HL-60/S4 treated with retinoic acid at 250 ng/mL for 4 days and 3 days (cell line): ENCODE measurements around the gene VEGFD.

ENCODE experiments used
- in situ Hi-C: fragments of 300-500 bp; cut with MboI; formaldehyde crosslinking; loops from 2 replicates; pipeline ENCODE4 v1.7.0; 2022; ENCODE audit warnings: low sequenced_read_pairs

The VEGFD gene, protein sequence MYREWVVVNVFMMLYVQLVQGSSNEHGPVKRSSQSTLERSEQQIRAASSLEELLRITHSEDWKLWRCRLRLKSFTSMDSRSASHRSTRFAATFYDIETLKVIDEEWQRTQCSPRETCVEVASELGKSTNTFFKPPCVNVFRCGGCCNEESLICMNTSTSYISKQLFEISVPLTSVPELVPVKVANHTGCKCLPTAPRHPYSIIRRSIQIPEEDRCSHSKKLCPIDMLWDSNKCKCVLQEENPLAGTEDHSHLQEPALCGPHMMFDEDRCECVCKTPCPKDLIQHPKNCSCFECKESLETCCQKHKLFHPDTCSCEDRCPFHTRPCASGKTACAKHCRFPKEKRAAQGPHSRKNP

DNA sequence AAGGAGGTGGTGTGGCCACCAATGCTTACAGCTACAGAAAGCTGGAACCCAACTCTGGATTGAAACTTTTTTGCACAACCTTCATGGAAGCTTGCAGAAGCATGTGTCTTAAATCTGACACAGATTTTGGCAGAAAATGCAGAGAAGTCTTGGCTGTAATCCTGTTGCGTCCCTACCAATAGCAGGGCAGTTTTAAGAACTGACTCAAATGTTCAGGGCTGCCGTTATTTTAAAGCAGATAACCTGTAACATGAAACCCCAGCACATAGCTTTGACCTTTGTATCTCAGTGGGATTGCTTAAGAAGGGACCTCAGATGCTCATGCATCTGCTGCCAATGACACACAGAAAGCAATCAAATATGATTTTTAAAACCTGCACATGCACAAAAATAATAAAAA, at the start of gene VEGFD:
Gene VEGFD, minus strand, starts transcription at position 110 of the 400 bp plus-strand sequence. CDS start 467 bp downstream, outside the sequence.
- in situ Hi-C loops = no loop called here

DNA sequence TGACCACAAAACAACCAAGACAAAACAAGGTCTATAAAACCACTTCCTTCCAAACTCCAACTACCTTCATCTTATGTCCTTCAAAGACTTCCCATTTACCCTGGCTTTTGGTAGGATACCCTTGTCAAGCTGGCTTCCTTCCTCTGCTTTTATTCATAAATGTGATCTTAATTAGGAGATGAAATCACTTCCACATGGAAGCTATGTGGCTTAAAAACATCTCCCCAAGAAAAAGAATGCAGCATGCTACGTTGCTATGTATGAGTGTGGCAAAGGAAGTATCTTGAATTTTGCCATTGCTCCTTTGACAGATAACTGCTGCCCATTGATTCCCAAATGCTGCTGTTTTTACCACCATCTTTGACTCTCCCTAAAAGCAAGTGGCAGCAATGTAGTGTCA, 46.4 kb upstream of the VEGFD start:
- in situ Hi-C loops = no loop called here

DNA sequence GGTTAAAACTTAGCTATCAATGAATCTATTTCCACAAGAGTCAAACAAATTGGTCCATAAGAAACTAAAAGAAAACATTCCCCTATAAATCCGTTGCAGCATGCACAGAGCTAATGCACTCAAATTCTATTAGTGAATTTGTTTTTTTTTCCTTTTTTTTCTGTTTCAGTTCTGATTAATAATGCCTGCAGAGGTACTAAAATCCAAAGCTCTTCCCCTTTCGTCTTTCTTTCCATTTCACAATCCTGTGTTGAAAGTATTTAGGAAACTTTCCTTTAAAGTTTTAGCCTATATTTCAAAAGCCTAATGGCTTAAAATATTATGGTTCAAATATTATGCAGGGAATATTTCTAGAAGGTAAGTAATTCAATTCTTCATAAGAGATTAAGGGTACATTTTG, 45.9 kb upstream of the VEGFD start:
- in situ Hi-C loops = no loop called here

DNA sequence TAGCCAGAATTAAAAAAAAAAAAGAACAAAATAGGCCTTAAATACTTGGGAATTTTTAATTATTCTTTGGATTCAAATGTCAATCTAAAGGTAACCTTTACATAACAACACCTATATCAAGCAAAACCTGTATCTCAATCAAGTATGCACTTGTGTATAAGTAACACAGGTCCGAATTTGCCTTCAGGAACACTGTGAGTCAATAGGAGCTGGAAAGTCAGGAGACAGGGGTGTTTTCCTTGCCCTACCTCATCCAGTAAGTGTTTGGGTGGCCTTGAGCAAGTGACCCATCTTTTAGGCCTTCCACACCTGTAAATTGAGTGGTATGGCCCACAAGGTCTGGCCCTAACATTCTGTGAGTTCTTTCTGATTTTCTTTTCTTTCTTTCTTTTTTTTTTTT, 40.8 kb upstream of the VEGFD start:
- in situ Hi-C loops = no loop called here

DNA sequence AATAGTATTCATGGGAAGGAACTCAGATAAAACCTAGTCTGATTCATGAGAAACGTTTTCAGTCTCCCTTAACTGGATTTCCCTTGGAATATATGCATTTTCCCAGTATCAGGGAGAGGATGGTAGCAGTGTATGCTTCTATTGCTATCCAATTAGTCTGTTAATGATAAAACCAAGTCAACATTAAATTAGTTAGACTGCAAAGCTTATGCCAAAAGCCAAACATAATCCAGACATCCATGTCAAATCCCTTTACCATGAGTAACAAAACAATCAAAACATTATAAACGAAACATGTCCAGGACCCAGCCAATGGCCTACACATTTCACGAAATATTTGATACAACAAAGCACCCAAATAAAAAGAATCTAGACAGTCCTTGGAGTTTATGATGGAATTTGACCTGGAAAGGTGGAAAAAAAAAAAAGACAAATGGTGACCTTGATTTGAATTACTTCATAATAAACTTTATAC, 34.5 kb upstream of the VEGFD start:
- in situ Hi-C loops = no loop called here

DNA sequence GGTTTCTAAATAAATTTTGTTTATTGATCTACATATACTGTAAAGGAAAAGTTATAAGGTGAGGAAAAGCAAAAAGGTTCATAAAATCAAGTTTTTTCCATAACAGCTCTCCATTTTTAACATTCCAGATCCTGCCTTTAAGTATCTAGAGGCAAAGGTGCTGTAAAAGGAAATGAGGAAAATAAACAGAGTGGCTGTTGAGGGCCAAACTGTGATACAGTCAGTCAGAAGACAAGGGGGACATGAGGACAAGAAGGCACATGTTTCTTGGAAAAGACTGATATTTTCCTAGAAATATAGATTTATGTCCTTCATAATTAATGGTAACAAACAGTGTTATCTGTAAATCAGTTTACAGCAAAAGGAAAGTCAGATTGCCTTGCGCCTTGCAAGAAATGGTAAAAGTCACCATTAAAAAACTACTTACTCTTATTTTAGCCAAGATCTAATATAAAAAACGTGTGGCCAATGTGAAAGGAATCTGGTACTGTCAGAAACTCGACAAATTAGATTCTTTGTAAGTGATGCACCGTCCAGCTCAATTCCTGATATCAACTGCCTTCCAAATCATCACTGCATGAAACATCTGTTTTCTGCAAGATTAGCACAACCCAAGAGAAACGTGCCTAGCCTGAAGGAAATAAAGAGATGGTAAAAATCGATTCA, 34.0 kb upstream of the VEGFD start:
- in situ Hi-C loops = no loop called here

DNA sequence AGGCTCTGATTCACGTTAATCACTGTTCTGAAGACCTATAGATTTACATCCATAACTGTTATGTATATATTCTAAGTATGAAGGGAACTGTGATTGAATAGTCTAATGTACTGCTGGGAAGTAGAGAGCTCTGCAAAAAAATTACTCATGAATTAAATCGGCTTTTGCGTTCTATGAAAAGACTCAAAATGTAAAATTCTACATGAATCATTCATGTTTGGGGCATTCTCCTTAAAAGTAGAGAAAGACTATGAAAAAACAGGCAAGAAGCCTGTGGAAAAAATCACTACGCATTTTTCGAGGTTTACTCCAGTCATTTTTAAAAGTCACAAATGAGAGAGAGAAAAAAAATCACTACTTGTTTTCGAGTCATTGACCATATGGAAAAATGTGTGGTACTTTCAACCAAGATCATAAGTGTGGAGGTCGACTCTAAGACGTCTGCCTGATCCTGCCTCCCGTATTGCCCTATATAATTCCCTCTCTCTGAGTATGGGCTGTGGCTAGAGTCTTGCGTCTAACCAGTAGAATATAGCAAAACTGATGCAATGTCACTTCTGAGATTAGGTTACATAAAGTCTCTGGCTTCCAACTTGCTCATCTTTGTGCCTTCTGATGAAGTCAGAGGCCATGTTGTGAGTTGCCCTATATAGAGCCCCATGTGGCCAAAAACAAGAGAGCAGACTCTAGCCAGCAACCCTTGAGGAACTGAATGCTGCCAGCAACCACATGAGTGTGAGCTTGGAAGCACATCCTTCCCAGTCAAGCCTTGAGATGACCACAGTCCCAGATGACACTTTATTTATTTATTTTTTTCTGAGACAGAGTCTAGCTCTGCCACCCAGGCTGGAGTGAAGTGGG, 32.1 kb upstream of the VEGFD start:
- in situ Hi-C loops = no loop called here

DNA sequence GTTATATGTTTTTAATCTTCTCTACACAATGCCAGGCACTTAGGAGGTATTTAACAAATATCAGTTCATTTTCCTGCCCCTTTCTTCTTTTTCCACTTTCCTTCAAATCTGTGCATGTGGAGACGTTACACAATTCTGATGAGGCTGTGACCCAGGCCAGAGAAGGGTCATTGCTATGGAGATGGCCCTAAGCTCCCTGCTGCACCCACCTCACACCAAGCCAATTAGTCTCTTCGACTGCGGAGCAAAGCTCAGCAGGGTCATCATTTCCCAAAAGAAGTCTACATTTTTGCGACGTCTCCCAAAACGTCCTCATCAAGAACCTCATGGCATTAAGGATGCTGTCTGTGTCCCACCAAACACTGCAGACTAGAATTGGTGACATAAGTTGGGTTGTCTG, 28.9 kb upstream of the VEGFD start:
- in situ Hi-C loops = no loop called here

DNA sequence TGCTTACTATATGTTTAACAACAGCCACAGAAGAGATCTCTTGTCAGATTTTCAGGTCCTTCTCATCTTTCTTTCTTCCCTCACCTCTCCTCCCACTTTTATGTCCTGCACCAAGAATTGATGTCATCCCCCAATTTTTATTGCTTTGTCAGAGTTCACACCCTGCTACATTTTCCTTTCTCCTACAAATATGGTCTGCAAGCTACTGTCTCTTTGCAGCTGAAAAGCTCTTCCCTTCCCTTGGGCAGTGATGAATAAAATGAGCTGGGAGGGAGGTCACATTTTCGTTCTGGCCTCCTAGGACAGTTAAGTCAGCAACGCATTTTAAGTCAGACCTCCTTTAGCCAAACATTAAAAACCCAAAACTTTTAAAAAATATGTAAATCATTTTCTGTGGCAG, 26.7 kb upstream of the VEGFD start:
- in situ Hi-C loops = no loop called here

DNA sequence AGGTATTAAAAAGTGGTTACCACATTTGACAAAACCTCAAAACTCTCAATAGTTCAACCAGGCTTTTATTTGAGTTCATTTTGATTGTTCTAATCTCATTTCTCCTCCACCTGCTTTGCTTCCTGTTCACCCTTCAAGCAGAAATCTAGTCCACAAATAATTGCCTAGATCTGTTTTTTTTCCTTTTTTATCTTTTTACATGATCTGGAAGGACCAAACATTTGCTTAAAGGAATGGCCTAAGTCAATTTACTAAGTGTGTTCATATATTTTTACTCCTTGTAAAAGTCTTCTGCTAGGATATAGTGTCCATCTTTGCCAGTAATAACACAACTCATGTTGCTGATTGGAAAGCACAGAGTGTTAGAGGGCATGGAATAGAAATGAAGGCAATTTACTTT, 26.2 kb upstream of the VEGFD start:
- in situ Hi-C loops = no loop called here

DNA sequence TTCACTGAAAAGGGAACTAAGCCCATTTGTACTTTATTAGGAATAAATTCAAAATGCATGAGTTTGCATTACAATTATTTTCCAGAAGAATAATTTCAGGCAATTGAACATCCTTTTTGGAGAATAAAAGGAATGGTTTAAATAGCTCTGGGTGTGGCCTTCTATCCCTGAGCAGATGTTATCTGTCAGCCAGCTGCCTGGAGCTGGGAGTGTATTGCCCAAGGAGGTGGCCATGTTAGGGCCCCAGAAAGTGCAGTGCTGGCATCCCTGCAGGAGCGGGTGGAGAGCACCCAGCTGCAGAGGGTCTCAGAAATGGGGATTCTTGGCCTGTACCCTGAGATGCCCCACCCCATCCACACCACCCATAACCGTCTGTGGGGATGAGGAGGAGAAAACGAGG, 21.6 kb upstream of the VEGFD start:
- in situ Hi-C loops = no loop called here

DNA sequence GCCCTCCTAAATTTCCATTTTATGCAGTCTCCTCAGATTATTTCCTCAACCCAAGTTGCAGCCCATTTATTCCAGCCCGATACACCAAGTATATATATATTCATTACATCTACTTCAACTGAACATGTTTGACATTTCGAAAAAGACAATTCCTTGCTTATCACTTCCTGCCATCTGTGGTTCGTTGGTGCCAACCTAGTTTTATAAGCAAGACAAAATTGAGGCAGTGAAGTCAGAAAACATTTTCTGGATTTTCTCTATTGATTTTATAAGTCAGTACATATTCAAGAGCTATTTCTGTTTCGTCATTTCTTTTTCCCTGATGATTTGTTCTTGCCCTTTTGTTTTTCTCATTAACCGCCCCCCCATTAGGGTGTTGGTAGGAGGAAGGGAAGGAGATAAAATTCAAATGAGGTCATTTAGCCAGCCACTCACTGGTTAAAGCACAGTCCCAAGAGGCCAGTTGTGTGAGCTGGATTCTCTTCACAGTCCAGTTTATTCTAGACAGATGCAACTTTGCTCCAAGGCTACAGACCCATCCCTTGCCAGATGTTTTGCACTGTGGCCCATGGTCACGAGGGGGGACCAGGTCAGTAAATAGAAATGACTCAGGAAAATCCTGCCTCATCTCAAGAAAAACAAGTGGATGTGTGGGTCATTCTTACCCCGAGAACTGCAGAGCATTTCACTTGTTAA, 20.3 kb upstream of the VEGFD start:
- in situ Hi-C loops = no loop called here

DNA sequence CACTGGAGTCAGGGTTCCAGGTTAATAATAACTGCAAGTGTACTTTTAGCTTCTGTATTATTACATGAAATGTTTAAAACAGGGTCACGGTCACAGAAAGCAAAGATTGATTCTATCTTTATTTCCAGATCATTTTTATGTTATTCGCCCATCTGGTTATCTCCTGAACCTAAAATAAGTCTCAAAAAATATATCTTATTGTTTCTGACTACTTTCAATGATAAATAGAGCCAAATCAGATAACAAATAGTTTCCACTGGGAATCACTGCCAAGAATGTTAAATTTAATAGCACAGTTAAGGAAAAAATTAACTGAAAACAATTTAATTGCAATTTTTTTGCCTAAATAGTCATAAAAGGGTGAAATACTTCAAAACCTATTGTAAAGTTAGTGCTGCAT, 17.2 kb upstream of the VEGFD start:
- in situ Hi-C loops = no loop called here

DNA sequence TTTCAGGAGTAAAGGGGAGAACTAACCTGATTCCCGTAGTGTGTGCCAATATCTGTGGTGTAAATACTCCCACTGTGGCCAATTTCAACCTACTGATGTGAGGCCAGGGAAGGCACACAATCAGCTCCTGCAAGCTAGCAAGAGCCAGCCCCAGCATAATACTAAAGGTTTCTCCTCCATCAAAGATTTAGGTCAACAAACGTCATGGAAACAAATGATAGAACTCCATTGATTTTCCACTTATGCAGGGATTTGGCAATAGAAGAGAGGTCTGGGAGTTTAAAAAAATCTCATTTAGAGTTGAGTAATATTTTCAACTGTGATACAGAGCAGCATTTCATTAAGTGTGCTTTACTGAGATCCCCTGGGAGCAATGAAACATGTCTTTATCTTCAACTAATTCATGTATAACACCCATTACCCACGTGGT, 15.8 kb upstream of the VEGFD start:
- in situ Hi-C loops = no loop called here

DNA sequence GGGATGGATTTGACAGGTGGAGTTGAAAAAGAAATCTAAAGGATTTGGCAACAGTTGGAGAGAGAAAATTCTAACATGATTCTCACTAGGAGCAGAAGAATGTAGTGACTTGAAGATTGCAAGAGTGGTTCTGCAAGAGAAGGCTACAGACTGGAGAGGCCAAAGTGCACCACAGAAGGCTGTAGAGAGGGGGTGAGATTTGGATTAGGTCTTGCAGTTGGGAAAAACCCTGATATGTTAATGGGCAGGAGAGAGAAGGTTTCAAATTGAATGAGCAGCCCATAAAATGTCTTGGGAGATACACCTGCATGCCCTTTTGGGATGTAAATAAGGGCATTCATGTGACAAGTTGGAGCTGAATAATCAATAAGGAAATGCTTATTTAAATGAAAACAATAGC, 14.7 kb upstream of the VEGFD start:
- in situ Hi-C loops = no loop called here

DNA sequence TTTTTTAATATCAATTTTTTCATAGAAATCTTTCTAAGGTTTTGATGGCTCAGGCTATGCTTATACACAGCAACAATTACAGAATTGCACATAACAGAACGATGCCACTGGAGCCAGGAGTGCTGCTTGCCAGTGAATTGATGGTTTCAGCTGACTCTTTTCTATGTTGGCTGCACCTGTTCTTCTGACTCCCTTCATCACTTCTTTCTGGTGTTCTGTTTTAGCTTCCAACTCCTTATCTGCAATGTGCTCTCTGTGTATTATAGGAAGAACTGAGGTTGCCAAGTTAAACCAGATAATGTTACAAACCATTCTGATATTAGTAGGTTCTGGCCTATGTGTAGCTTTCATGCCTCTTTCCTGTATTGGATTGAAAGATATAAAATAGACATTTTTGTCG, 11.6 kb upstream of the VEGFD start:
- in situ Hi-C loops = no loop called here

DNA sequence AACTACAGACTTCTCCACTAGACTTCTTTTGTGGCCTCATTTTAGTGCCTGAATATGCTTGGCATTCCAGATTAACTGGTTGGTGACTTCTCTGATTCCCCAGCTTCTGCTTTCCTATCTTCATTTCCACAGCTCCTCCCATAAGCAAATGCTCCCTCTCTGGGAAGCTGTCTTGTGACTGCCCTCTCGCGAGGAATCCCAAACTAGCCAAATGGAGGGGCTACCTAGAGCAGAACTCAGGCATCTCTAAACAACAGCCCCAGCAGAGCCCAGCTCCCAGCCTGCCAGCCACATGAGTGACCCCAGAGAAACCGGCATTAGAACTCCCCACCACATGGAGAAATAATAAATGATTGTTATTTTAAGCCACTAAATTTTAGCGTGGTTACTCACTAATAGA, 7.6 kb upstream of the VEGFD start:
- in situ Hi-C loops = no loop called here

DNA sequence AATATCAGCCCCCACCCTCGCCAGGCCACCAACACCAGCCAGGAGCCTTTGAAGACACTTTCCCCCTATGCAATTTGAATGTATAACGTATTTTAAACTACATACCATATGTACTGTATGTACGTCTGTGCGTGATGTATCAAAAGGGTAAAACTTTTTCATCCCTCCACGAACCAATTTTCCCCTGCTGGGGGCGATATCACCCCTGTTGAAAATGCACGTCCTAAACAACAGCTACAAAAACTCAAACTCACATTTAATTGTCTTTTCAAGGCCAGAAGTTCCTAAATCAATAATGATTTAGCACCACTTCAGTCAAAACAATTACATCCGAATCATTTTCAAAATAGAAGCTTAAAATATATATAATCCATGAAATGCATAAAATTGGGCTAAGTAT, 1.4 kb downstream of the VEGFD start:
- in situ Hi-C loops = no loop called here

DNA sequence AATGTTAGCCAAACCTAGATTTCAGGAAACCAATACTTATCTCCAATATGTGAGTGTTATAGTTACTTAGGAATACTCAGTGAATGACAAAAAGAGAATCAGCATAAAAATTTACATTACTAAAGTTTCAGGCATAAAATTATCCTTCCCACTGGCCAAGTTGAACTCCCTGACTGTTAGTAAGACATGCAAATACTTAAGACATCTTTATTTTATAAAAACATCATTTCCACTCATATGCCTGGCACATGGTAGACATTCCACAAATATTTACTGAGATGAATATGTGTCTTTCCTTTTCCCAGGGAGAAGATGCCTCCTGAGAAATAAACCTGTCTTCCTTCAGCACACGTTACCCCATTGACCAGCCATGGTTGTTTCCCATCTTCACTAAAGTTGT, 7.3 kb downstream of the VEGFD start:
- in situ Hi-C loops = no loop called here

DNA sequence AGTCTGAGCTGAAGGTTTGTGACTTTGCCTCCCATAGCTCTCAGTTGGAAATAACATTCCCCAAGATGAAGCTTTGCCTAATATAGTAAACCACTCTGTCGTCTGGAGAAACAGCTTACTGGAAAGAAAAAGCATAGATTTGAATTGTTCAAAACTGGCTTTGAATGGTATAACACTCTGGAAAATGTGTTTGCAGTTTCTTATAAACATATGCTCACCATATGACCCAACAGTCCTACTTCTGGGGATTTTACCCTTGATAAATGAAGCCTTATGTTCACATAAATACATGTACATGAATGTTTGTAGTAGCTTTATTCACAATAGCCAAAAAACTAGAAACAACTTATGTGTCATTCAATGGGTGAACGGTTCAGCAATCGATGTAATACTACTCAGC, 10.2 kb downstream of the VEGFD start:
- in situ Hi-C loops = loop anchor here (25.0 kb wide), 1 partner anchor 88 kb away; no protein-coding TSS in a partner anchor
